Esophagus squamous epithelium (tissue), 4 donors: Measurements from ENCODE around the gene TUBB6.

Experiments used
- POLR2A ChIP-seq, 4 donors: fragments of 450-650 bp; IDR thresholded peaks; one replicate each; pipeline ENCODE4 v1.6.1; 2017; ENCODE audit warnings: antibody characterized with exemption in 4 of 4, mild to moderate bottlenecking in 4 of 4, moderate library complexity in 3 of 4
- TF ChIP-seq, protein P1 (sequence below), 6 experiments: fragments of 450-650 bp in 4 of 6; fragments of 200-600 bp in 2 of 6; sonication (generic) in 2 of 6; IDR thresholded peaks; one replicate each; pipeline ENCODE4 v1.5.1; 2016 to 2019; ENCODE audit warnings: antibody characterized with exemption in 6 of 6, mild to moderate bottlenecking in 4 of 6, moderate library complexity in 4 of 6

GRCh38 chr18:12345491-12346239 is 37.6 kb downstream of the TUBB6 start:
- TF ChIP-seq, protein P1, sequence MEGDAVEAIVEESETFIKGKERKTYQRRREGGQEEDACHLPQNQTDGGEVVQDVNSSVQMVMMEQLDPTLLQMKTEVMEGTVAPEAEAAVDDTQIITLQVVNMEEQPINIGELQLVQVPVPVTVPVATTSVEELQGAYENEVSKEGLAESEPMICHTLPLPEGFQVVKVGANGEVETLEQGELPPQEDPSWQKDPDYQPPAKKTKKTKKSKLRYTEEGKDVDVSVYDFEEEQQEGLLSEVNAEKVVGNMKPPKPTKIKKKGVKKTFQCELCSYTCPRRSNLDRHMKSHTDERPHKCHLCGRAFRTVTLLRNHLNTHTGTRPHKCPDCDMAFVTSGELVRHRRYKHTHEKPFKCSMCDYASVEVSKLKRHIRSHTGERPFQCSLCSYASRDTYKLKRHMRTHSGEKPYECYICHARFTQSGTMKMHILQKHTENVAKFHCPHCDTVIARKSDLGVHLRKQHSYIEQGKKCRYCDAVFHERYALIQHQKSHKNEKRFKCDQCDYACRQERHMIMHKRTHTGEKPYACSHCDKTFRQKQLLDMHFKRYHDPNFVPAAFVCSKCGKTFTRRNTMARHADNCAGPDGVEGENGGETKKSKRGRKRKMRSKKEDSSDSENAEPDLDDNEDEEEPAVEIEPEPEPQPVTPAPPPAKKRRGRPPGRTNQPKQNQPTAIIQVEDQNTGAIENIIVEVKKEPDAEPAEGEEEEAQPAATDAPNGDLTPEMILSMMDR (IDR thresholded peaks at IDR 0.05): no peak
- no peak for TF ChIP-seq POLR2A (IDR thresholded peaks at IDR 0.05)
